CD14-positive monocyte (primary cell): ENCODE measurements around the gene SERPINF2. TPM values are rescaled to one million over a fixed set of nuclear protein-coding genes. Genes with fewer than 3 reads are reported as not detected.

Experiments used
- DNase-seq, 3 donors: peaks; one replicate each; pipeline ENCODE4 v3.0.0-alpha.2; 2011 to 2022
- H2AFZ ChIP-seq: 2 replicates; pipeline ENCODE4 v1.6.0; 2012; ENCODE audit warnings: mild to moderate bottlenecking, low read depth, low read length, inconsistent platforms; ENCODE audit not compliant: insufficient read depth, poor library complexity, severe bottlenecking
- H3K27ac ChIP-seq, 2 donors: 1 replicate in 1 of 2; 2 replicates in 1 of 2; pipeline ENCODE4 v1.5.1; 2012 to 2013; ENCODE audit warnings: low read length in 2 of 2, control low read depth in 1 of 2, inconsistent platforms in 1 of 2, low read depth in 1 of 2, mild to moderate bottlenecking in 1 of 2
- H3K27me3 ChIP-seq, 2 donors: one replicate each; pipeline versions ENCODE4 v1.6.0 to v1.6.1; 2011 to 2013; ENCODE audit warnings: low read length in 2 of 2; ENCODE audit not compliant: control insufficient read depth in 2 of 2, insufficient read depth in 2 of 2
- H3K36me3 ChIP-seq, 2 donors: replicated peaks in 1 of 2; 1 replicate in 1 of 2; 2 replicates in 1 of 2; pipeline versions ENCODE4 v1.5.1 to v1.6.1; 2012 to 2013; ENCODE audit warnings: low read length in 2 of 2, control low read depth in 1 of 2, inconsistent platforms in 1 of 2, mild to moderate bottlenecking in 1 of 2; ENCODE audit not compliant: insufficient read depth in 2 of 2, control insufficient read depth in 1 of 2
- H3K4me1 ChIP-seq, 2 donors: 1 replicate in 1 of 2; 2 replicates in 1 of 2; pipeline versions ENCODE4 v1.5.1 to v1.6.1; 2012 to 2013; ENCODE audit warnings: low read length in 2 of 2, control low read depth in 1 of 2, inconsistent platforms in 1 of 2, mild to moderate bottlenecking in 1 of 2, moderate library complexity in 1 of 2; ENCODE audit not compliant: insufficient read depth in 2 of 2, control insufficient read depth in 1 of 2
- H3K4me2 ChIP-seq: replicated peaks from 2 replicates; pipeline ENCODE3; 2012; ENCODE audit warnings: low read length, moderate library complexity, mild to moderate bottlenecking; ENCODE audit not compliant: poor library complexity, severe bottlenecking; ENCODE audit errors: extremely low read depth
- H3K4me3 ChIP-seq, 3 experiments: fragments of 200-600 bp in 1 of 3; sonication (generic) in 1 of 3; replicated peaks in 1 of 3; 1 replicate in 2 of 3; 2 replicates in 1 of 3; pipeline ENCODE4 v1.5.1; 2011 to 2013; ENCODE audit warnings: low read length in 3 of 3, mild to moderate bottlenecking in 3 of 3, control low read depth in 2 of 3, low read depth in 2 of 3, inconsistent platforms in 1 of 3, moderate library complexity in 1 of 3
- H3K79me2 ChIP-seq: 2 replicates; pipeline ENCODE4 v1.6.0; 2012; ENCODE audit warnings: mild to moderate bottlenecking, control low read depth, inconsistent platforms, low read length, moderate library complexity; ENCODE audit not compliant: insufficient read depth
- H3K9ac ChIP-seq: 2 replicates; pipeline ENCODE4 v1.6.0; 2017; ENCODE audit warnings: low read length, mild to moderate bottlenecking; ENCODE audit not compliant: insufficient read depth, poor library complexity, severe bottlenecking
- H3K9me3 ChIP-seq, 2 donors: replicated peaks in 1 of 2; 1 replicate in 1 of 2; 2 replicates in 1 of 2; pipeline versions ENCODE4 v1.5.1 to v1.6.1; 2012 to 2013; ENCODE audit warnings: low read length in 2 of 2, control low read depth in 1 of 2; ENCODE audit not compliant: control insufficient read depth in 1 of 2, insufficient read depth in 1 of 2
- H4K20me1 ChIP-seq: 2 replicates; pipeline ENCODE4 v1.6.0; 2012; ENCODE audit warnings: mild to moderate bottlenecking, low read length, control low read depth, moderate library complexity; ENCODE audit not compliant: insufficient read depth
- H3K27ac Mint-ChIP-seq, 7 donors: one replicate each; pipeline ENCODE4 v1.8.0; 2020; ENCODE audit warnings: mild to moderate bottlenecking in 7 of 7, mixed read lengths in 7 of 7, moderate library complexity in 6 of 7, inconsistent platforms in 2 of 7
- H3K27me3 Mint-ChIP-seq, 3 donors: one replicate each; pipeline ENCODE4 v1.8.0; 2021 to 2022; ENCODE audit warnings: low read depth in 3 of 3, mild to moderate bottlenecking in 3 of 3, mixed read lengths in 3 of 3, moderate library complexity in 3 of 3, inconsistent platforms in 1 of 3
- H3K36me3 Mint-ChIP-seq, 2 donors: one replicate each; pipeline ENCODE4 v1.8.0; 2020; ENCODE audit warnings: mixed read lengths in 2 of 2, inconsistent platforms in 1 of 2, mild to moderate bottlenecking in 1 of 2
- H3K4me1 Mint-ChIP-seq: one replicate; pipeline ENCODE4 v1.8.0; 2020; ENCODE audit warnings: mild to moderate bottlenecking, mixed read lengths
- H3K4me3 Mint-ChIP-seq, 2 donors: one replicate each; pipeline ENCODE4 v1.8.0; 2020; ENCODE audit warnings: mild to moderate bottlenecking in 2 of 2, mixed read lengths in 2 of 2, moderate library complexity in 1 of 2
- H3K9me3 Mint-ChIP-seq, 7 donors: one replicate each; pipeline ENCODE4 v1.8.0; 2020 to 2022; ENCODE audit warnings: mixed read lengths in 7 of 7, mild to moderate bottlenecking in 6 of 7, moderate library complexity in 6 of 7, inconsistent platforms in 2 of 7
- CTCF ChIP-seq: fragments of 200-600 bp; IDR thresholded peaks from one replicate; pipeline ENCODE4 v1.8.0; 2022; ENCODE audit warnings: antibody characterized with exemption, mild to moderate bottlenecking
- WGBS: methylation state at CpG from one replicate; pipeline ENCODE4 v1.1.5; 2013; ENCODE audit warnings: missing lambda C conversion rate; ENCODE audit not compliant: insufficient coverage; 5-methylcytosine and 5-hydroxymethylcytosine counted together
- intact Hi-C, 2 donors: fragments of 100-400 bp; cut with micrococcal nuclease; formaldehyde crosslinking; loops; one replicate each; pipeline versions ENCODE4 v1.15.0 to v1.15.1; 2023
- polyA plus RNA-seq, 3 donors: library from polyadenylated mRNA; depleted of rRNA in 1 of 3; unstranded in 2 of 3; stranded (reverse) in 1 of 3; fragments of 300-500 nt in 2 of 3; fragments of >200 nt in 1 of 3; fragmentation: Illumina TruSeq in 2 of 3; gene quantifications; 1 replicate in 2 of 3; 2 replicates in 1 of 3; pipeline ENCODE4 v1.2.3, GENCODE V29; 2012 to 2021

The SERPINF2 gene
- polyA plus RNA-seq, 3 donors: 0.75 to 1.5 (median 0.79) TPM

GRCh38 chr17:1792495-1793446 lies 50.1 kb downstream of the SERPINF2 start:
- no peaks in the 10 kb centered on the region for H3K9me3 ChIP-seq
- no peaks in the 10 kb centered on the region for H3K4me1 ChIP-seq
- no peak overlapping the region for H2AFZ ChIP-seq
- H3K27ac Mint-ChIP-seq: peak overlapping the region in 2 of 7 donors; percentile 42 to 61
- peaks cover 0 to 1% (median 0%) of the 10 kb centered on the region in 3 donors for H3K27me3 Mint-ChIP-seq
- peaks cover 8% of the 10 kb centered on the region for H3K79me2 ChIP-seq
- DNase-seq: no peak
- no peak overlapping the region for H3K9ac ChIP-seq
- H3K4me1 Mint-ChIP-seq: no peaks in the 10 kb centered on the region
- peaks cover 15 to 34% of the 10 kb centered on the region in 2 donors for H3K36me3 Mint-ChIP-seq
- no peaks in the 10 kb centered on the region for H4K20me1 ChIP-seq
- intact Hi-C loops: no loop called here
- H3K4me3 Mint-ChIP-seq: no peak overlapping the region
- WGBS: 98% methylated on average over 12 of the region's 23 CpGs
- H3K27me3 ChIP-seq: no peaks in the 10 kb centered on the region
- TF ChIP-seq CTCF: no peak
- peak overlapping the region in 1 of 2 donors; percentile 3 for H3K27ac ChIP-seq
- peaks cover 0 to under 1% of the 10 kb centered on the region in 2 donors for H3K36me3 ChIP-seq
- H3K4me2 ChIP-seq: no peak overlapping the region
- no peak overlapping the region for H3K4me3 ChIP-seq
- H3K9me3 Mint-ChIP-seq: peaks cover 0 to 2% (median 0%) of the 10 kb centered on the region in 7 donors

GRCh38 chr17:1793447-1793806 lies 50.8 kb downstream of the SERPINF2 start:
- Mint-ChIP-seq H3K27ac (peak overlapping the region in 2 of 7 donors; percentile 42 to 61), H3K36me3 (peaks cover 15 to 36% of the 10 kb centered on the region in 2 donors)

More at GRCh38 chr17:1793447-1793806, 50.8 kb downstream of the SERPINF2 start:
- H3K9me3 Mint-ChIP-seq: peaks cover 0 to 2% (median 0%) of the 10 kb centered on the region in 7 donors
- no CpG with 5 or more reads among the region's 1 CpG for WGBS
- Histone ChIP-seq H3K4me3 (no peak overlapping the region), H4K20me1 (no peaks in the 10 kb centered on the region), H3K36me3 (no peaks in the 10 kb centered on the region), H3K27me3 (no peaks in the 10 kb centered on the region), H3K9me3 (no peaks in the 10 kb centered on the region), H2AFZ (no peak overlapping the region), H3K9ac (no peak overlapping the region), H3K4me2 (no peak overlapping the region), H3K27ac (peak overlapping the region in 1 of 2 donors; percentile 3), H3K4me1 (no peaks in the 10 kb centered on the region), H3K79me2 (peaks cover 8% of the 10 kb centered on the region)
- DNase-seq: no peak
- no peak for TF ChIP-seq CTCF
- no peak overlapping the region for H3K4me3 Mint-ChIP-seq
- intact Hi-C loops: no loop called here
- H3K4me1 Mint-ChIP-seq: no peaks in the 10 kb centered on the region
- H3K27me3 Mint-ChIP-seq: peaks cover 0 to 1% (median 0%) of the 10 kb centered on the region in 3 donors
